GM18505 (cell line): ENCODE results near the gene ARHGAP45.
A peak's percentile ranks its signal among the peaks of the same experiment; 100 is the strongest.

ENCODE experiments used
- ATAC-seq: cut with Tn5 transposase; IDR thresholded peaks from one replicate; pipeline ENCODE4 v1.9.1; 2021; ENCODE audit not compliant: unreplicated experiment
- POLR2A ChIP-seq: IDR thresholded peaks from 4 replicates; pipeline ENCODE4 v1.6.1; 2011; ENCODE audit warnings: borderline replicate concordance; ENCODE audit not compliant: insufficient read depth, insufficient read length; ENCODE audit errors: extremely low read depth

ARHGAP45 gene

GRCh38 chr19:1094978-1095701, 28.2 kb downstream of the ARHGAP45 start, which contains the start of gene POLR2E:
TSS of gene POLR2E (minus strand) at chr19:1095375. CDS start at chr19:1095315, 60 bp downstream.
- ATAC-seq: peak; percentile 77
- TF ChIP-seq POLR2A: peak; percentile 74

GRCh38 chr19:1097810-1098176, 30.8 kb downstream of the ARHGAP45 start:
- no peak for TF ChIP-seq POLR2A
- ATAC-seq: no peak

GRCh38 chr19:1098177-1099051, 31.4 kb downstream of the ARHGAP45 start:
- no peak for TF ChIP-seq POLR2A

GRCh38 chr19:1101337-1101698, 34.4 kb downstream of the ARHGAP45 start:
- no peak for ATAC-seq
- no peak for TF ChIP-seq POLR2A

More at GRCh38 chr19:1098177-1099051, 31.4 kb downstream of the ARHGAP45 start:
- ATAC-seq: no peak

GRCh38 chr19:1102407-1103131, 35.6 kb downstream of the ARHGAP45 start:
- peak; percentile 44 for TF ChIP-seq POLR2A
- ATAC-seq: no peak

GRCh38 chr19:1103132-1103707, 36.3 kb downstream of the ARHGAP45 start:
- no peak for TF ChIP-seq POLR2A
- ATAC-seq: no peak

- peak; percentile 97 for TF ChIP-seq POLR2A
- peak; percentile 66 for ATAC-seq
These were observed 36.8 kb downstream of the ARHGAP45 start, which contains the start of gene GPX4 for GRCh38 chr19:1103708-1104310. TSS of gene GPX4 (plus strand) at chr19:1103994. CDS start at chr19:1104044, 50 bp downstream.

- peak; percentile 33 for ATAC-seq
- TF ChIP-seq POLR2A: no peak
These were observed 37.5 kb downstream of the ARHGAP45 start for GRCh38 chr19:1104311-1105007.

- ATAC-seq: no peak
- TF ChIP-seq POLR2A: no peak
These were observed 38.3 kb downstream of the ARHGAP45 start for GRCh38 chr19:1105008-1105872.

- TF ChIP-seq POLR2A: peak; percentile 21
- no peak for ATAC-seq
These were observed 39.2 kb downstream of the ARHGAP45 start for GRCh38 chr19:1105873-1106840.

- TF ChIP-seq POLR2A: no peak
- ATAC-seq: no peak
These were observed 40.1 kb downstream of the ARHGAP45 start for GRCh38 chr19:1106841-1107660.
